Measurements from ENCODE around the gene KATNB1. TPM values are rescaled to one million over a fixed set of nuclear protein-coding genes. Genes with fewer than 3 reads are reported as not detected.

Gene KATNB1
- polyA plus RNA-seq, 2 of the 4 experiments (the other 2 are of a cell fraction): 21.0 to 21.1 TPM

Small RNA genes lying within 50 kb of the gene (small RNA-seq; reads per million reads assigned to genes)
- gene MIR6772: 0 reads per million in 6 experiments

Other genes with a start within 250 kb of the KATNB1 start
- 85.4 and 93.2 TPM in 2 replicates for gene DOK4, start 249.3 kb upstream of the KATNB1 start, polyA plus RNA-seq (2011; rRNA removed)
- gene DOK4, start 249.3 kb upstream of the KATNB1 start, polyA plus RNA-seq (2017; fragmentation: RNase III; extraction: RNeasy Plus Mini Kit Qiagen cat#74134 plus additional on column Dnase treatment): 51.9 to 70.3 TPM (median 65.2 TPM) in 3 replicates
- 7.4 and 8.0 TPM in 2 replicates for gene CCDC102A, start 199.2 kb upstream of the KATNB1 start, polyA plus RNA-seq (2011; rRNA removed)
- 7.6 to 8.5 TPM (median 8.3 TPM) in 3 replicates for gene CCDC102A, start 199.2 kb upstream of the KATNB1 start, polyA plus RNA-seq (2017; fragmentation: RNase III; extraction: RNeasy Plus Mini Kit Qiagen cat#74134 plus additional on column Dnase treatment)
- gene ADGRG5, start 193.1 kb upstream of the KATNB1 start, polyA plus RNA-seq (2011; rRNA removed): not detected in 2 replicates
- 0.06 TPM in 1 of 3 replicates, not detected in the others for gene ADGRG5, start 193.1 kb upstream of the KATNB1 start, polyA plus RNA-seq (2017; fragmentation: RNase III; extraction: RNeasy Plus Mini Kit Qiagen cat#74134 plus additional on column Dnase treatment)
- gene ADGRG1, start 107.1 kb upstream of the KATNB1 start, polyA plus RNA-seq (2011; rRNA removed): 28.3 and 37.7 TPM in 2 replicates
- gene ADGRG1, start 107.1 kb upstream of the KATNB1 start, polyA plus RNA-seq (2017; fragmentation: RNase III; extraction: RNeasy Plus Mini Kit Qiagen cat#74134 plus additional on column Dnase treatment): 91.8 to 142 TPM (median 130 TPM) in 3 replicates
- 0.45 and 0.77 TPM in 2 replicates for gene ADGRG3, start 67.5 kb upstream of the KATNB1 start, polyA plus RNA-seq (2011; rRNA removed)
- gene ADGRG3, start 67.5 kb upstream of the KATNB1 start, polyA plus RNA-seq (2017; fragmentation: RNase III; extraction: RNeasy Plus Mini Kit Qiagen cat#74134 plus additional on column Dnase treatment): 0.17 to 0.34 TPM (median 0.25 TPM) in 3 replicates
- 0.17 and 0.28 TPM in 2 replicates for gene DRC7, start 41.0 kb upstream of the KATNB1 start, polyA plus RNA-seq (2011; rRNA removed)
- gene DRC7, start 41.0 kb upstream of the KATNB1 start, polyA plus RNA-seq (2017; fragmentation: RNase III; extraction: RNeasy Plus Mini Kit Qiagen cat#74134 plus additional on column Dnase treatment): 0.10 to 0.28 TPM (median 0.10 TPM) in 3 replicates
- 127 and 128 TPM in 2 replicates for gene KIFC3, start 66.7 kb downstream of the KATNB1 start, polyA plus RNA-seq (2011; rRNA removed)
- 171 to 180 TPM (median 178 TPM) in 3 replicates for gene KIFC3, start 66.7 kb downstream of the KATNB1 start, polyA plus RNA-seq (2017; fragmentation: RNase III; extraction: RNeasy Plus Mini Kit Qiagen cat#74134 plus additional on column Dnase treatment)
- 0.12 and 0.39 TPM in 2 replicates for gene CNGB1, start 235.4 kb downstream of the KATNB1 start, polyA plus RNA-seq (2011; rRNA removed)
- gene CNGB1, start 235.4 kb downstream of the KATNB1 start, polyA plus RNA-seq (2017; fragmentation: RNase III; extraction: RNeasy Plus Mini Kit Qiagen cat#74134 plus additional on column Dnase treatment): 0.15 to 0.23 TPM (median 0.21 TPM) in 3 replicates

All from A549 (cell line).